NT2/D1 (cell line): ENCODE measurements around the gene EREG.

Experiments used
- SUZ12 ChIP-seq: IDR thresholded peaks from 2 replicates; pipeline ENCODE4 v1.6.1; 2011; ENCODE audit not compliant: insufficient read length, insufficient read depth; ENCODE audit errors: extremely low read depth
- YY1 ChIP-seq: IDR thresholded peaks from 2 replicates; pipeline ENCODE4 v1.6.1; 2011; ENCODE audit not compliant: insufficient read length, insufficient read depth
- ZNF274 ChIP-seq: IDR thresholded peaks from 2 replicates; pipeline ENCODE4 v1.6.1; 2011; ENCODE audit warnings: mild to moderate bottlenecking, low read depth, low read length

DNA sequence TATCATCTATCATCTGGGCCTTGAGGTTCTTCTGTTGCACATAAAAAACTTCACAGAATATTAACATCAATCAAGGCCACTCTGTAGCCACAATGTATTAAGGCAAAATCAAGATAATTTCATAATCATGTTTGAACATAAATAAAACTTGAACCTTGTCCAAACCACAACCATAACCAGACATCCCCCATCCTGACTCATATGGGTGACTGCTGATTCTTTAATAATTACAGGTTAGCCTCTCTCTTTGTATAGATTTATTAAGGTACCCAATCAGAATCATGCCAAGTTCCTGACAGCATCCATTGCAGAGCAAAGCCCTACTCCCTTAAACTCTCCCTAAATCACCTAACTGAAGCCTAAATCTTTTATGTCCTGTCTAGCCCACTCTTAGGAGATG is 63.3 kb downstream of the EREG start:
- TF ChIP-seq YY1: no peak
- no peak for TF ChIP-seq SUZ12
- TF ChIP-seq ZNF274: no peak
